A172 (cell line): Measurements from ENCODE around the gene JUP. TPM values are rescaled to one million over a fixed set of nuclear protein-coding genes. Genes with fewer than 3 reads are reported as not detected.
"Not testable (repeated sequence)": the region's sequence is repeated elsewhere in the genome, so short reads cannot be mapped to it uniquely, and the experiment has no call there.

Experiments
- DNase-seq: peaks from one replicate; pipeline ENCODE4 v3.0.0-alpha.2; 2015; ENCODE audit warnings: low spot score
- total RNA-seq: library from RNA; depleted of rRNA; stranded (reverse); fragments of >200 nt; shearing (Covaris generic); gene quantifications from 2 replicates; pipeline ENCODE4 v1.2.3, GENCODE V29; 2014; rRNA removed

JUP gene
- 64.6 and 78.6 TPM in 2 replicates for total RNA-seq

DNA sequence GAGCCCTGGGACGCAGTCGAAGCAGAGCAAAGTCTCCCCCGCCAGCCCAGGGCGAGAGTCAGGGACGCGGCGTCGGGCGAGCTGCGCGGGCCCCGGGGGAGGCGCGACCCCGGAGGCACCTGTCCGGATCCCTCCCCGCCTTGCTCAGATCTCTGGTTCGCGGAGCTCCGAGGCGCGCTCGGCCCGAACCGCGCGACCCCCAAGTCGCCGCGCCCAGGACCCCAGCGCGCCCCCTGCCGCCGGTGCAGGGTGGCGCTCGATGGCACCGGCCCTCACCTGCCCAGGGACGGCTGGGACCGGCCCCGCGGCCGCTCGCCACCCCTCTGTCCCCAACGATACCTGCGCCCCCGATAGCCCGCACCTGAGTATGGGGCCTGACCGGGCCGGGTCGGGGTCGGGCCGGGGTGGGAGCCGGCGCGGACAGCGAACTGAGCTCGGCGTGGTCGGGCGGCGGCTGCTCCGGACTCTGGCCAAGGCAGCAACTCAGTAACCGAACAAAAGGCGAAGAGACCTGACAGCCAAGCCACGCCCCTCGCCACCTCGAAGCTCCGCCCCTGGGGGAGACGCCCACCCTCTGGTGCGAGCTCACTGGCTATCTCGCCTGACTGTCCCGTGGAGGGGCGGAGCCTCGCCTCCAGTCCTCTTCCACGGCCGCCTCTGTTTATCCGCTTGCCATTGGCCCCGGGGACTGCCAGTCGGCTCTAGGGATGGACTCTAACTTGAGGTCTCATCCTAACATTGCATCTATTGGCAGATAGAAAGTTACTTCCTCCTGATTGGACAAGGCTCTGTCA, at the start of gene JUP:
JUP (minus strand) TSS at position 485 of the 794 bp plus-strand sequence. CDS start 14,857 bp downstream, outside the sequence.
- peak; percentile 100 for DNase-seq

GRCh38 chr17:41835800-41836549, 49.5 kb upstream of the JUP start, which contains the start of gene NT5C3B:
NT5C3B (minus strand) TSS chr17:41836232; CDS start chr17:41836193, 39 bp downstream.
- no peak for DNase-seq

- no peak for DNase-seq
Observed at GRCh38 chr17:41835214-41835799, 48.8 kb upstream of the JUP start.

GRCh38 chr17:41829961-41830360, 43.5 kb upstream of the JUP start:
- not testable (repeated sequence) for DNase-seq

DNA sequence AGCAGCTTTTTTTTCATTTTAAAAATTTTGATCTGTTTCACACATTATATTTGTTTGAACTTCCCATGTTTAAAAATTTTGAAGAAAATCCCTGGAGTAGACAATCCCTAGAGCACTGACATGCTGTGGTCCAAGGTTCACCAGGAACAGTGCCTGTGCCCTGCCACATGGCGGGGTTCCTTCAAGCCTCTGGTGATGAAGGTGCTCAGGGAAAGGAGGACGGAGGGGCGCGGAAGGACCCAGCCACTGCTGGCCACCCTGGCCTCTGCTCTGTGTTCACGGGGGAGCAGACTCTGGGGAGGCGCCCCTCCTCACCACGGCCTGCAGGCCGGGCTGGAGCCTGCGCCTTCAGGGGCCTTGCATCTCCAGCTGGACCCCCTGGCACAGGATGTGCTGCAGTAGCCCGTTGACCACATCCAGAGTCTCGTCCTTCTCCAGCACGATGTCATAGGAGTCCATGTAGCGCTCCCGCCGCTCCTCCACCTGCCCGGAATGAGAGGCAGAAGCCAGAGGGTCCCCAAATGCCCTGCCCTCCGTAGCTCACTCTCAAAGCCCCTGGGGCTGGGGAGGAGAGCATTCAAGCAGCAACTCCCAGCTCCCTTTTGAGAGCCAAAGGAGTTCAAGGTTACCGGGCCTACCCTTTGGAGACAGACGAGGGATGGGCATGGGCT, 38.8 kb upstream of the JUP start:
- no peak for DNase-seq

DNA sequence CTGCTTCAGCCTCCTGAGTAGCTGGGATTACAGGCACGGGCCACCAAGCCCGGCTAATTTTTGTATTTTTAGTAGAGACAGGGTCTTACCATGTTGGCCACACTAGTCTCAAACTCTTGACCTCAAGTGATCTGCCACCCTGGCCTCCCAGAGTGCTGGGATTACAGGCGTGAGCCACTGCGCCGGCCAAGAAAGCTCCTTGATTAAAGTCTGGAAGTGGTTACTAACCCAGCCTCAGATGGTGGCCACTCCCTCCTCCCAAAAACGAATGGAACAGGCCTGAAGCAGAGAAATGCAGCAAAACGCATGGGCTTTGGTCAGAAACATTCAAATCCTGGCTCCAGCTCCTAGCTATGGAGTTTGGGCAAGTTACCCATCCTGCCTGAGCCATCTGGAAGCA, 37.6 kb upstream of the JUP start:
- no peak for DNase-seq

DNA sequence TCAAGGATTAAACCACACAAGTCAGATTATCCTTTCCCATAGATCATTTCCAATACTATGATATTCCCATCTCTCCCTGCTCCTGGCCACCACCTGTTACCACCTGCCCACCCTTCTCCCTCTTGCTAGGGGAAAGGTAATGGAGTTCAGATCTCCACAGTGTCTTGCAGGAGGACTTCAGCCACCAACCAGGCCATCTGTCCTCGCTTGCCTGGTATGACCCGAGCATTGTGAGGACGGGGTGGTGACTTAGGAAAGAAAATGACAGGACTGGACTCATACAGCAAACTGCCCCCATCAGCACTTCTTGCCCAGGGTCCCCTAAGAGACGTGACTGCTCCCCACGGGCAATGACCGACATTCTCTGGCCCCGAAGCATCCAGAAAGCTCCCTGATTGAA, 37.1 kb upstream of the JUP start:
- DNase-seq = no peak

- no peak for DNase-seq
Observed at GRCh38 chr17:41823141-41823524, 36.6 kb upstream of the JUP start.

- DNase-seq = no peak
Observed at GRCh38 chr17:41822216-41823140, 36.0 kb upstream of the JUP start.

DNA sequence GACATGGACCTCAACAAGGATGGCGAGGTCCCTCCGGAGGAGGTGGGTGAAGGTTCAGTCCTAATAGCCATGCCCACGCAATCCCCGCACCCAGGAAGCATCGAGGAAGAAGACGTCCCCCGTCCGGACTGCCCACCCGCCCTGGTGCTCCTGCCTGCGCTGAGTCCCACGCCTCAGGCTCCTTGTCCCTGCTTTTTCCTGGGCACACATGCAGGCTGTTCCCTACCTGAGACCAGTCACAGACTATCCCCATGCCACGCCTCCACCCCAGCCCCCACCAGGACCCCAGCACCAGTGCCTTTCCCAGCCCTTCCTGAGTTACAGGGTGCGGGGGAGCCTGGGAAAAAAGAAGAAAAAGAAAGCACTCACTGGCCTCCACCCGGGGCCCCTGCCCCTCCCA, 35.3 kb upstream of the JUP start:
- no peak for DNase-seq

DNA sequence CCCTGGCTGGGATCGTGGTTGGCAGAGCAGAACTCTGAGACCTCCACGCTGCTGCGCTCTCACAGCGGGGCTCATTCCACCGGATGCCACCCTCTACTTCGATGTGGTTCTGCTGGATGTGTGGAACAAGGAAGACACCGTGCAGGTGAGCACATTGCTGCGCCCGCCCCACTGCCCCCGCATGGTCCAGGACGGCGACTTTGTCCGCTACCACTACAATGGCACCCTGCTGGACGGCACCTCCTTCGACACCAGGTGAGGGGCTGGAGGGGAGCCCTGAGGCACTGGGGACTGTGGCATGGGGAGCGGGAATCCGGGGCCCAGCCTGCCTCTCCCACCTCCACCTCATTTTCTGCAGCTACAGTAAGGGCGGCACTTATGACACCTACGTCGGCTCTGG, 31.5 kb upstream of the JUP start:
- no peak for DNase-seq

DNA sequence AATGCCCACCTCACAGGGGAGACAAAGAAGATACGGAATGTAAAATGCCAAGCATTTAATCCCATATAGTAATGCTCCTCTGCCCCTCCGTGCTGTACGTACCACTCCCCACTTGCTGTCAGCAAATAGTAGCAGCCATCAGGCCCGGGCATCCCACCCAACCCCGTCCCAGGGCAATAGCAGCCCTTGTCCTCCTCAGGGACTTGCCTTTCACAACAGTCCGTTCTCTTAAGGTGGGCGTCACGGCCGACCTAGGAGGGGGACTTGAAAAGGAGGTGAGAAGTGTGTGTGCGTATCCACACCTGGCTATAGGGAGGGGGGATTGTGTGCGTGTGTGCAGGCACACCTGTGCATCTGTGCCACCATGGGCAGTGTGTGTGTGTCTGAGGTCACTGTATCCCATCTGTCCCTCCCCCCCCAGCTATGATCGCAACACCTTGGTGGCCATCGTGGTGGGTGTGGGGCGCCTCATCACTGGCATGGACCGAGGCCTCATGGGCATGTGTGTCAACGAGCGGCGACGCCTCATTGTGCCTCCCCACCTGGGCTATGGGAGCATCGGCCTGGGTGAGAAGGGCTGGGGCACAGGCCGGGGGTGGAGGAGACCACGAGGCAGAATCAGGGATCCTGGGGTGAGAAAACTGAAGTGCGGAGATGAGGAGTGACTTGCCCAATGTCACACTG, 30.3 kb upstream of the JUP start:
- no peak for DNase-seq

- no peak for DNase-seq
Observed at GRCh38 chr17:41814195-41814594, 27.7 kb upstream of the JUP start.

DNA sequence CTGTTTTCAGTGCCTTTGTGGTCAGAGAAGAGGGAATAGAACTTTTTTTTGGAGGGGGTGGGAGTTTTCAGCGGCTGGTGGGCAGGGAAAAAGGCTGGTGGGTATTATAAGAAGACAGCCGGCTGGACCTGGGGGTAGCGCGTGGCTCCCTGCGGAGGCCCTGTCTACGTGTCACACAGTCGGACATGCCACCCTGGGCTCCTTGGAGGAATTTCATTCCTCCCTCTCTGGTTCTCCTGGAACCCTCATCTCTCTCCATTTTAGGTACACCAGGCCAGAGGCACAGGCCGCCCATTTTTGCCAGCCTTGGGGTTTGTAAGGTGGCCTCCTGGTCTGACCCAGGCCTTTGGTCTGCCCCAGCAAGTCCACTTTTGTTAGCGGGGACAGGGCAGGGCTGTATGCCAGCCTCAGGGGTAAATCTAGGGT, 27.2 kb upstream of the JUP start:
- no peak for DNase-seq

DNA sequence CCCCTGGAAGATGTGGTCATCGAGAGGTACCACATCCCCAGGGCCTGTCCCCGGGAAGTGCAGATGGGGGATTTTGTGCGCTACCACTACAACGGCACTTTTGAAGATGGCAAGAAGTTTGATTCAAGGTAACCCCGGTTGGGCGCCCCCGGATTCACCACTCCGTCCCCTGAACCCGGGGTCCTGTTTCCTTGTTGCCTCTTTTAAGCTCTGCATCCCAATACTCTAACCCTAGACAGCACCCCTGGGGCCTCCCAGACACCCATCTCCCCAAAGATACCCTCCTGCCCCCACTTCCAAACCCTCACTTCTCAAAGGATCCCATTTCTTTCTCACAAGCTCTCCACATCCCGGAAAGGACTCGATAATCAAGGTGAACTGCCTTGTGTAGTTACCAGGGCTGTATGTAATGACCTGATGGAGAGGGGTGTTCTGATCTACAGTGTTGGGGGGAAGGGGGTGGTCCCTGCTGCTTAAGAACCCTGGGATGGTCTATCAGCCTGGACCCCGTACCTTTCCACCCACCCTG, 26.7 kb upstream of the JUP start:
- no peak for DNase-seq

DNA sequence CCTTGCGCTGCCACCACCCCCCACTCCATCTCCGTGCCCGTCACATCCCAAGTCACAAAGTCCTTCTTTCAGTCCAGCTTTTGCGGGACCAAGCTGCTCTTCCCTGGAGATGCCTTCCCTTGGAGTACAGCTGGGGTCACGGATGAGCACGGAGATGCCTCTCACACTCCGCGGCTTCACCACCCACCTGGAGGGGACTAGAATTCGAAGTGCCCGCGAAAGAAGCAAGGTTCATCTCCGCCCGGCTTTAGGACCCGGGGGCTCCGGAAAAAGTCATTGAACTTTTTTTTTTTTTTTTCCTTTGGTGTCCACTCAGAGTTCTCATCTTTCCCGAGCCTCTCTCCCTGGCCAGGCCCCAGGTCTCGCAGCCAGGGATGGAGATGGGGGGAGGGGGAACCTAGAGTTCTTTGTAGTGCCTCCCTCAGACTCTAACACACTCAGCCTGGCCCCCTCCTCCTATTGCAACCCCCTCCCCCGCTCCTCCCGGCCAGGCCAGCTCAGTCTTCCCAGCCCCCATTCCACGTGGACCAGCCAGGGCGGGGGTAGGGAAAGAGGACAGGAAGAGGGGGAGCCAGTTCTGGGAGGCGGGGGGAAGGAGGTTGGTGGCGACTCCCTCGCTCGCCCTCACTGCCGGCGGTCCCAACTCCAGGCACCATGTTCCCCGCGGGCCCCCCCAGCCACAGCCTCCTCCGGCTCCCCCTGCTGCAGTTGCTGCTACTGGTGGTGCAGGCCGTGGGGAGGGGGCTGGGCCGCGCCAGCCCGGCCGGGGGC, 26.1 kb upstream of the JUP start, which contains the start of gene FKBP10:
FKBP10 (plus strand) TSS at position 624 of the 771 bp plus-strand sequence; CDS start at position 655, 31 bp downstream.
- DNase-seq = peak; percentile 76

GRCh38 chr17:41811549-41812380, 25.3 kb upstream of the JUP start, which contains the start of gene P3H4:
P3H4 (minus strand) TSS chr17:41811949; CDS start chr17:41811915, 34 bp downstream.
- DNase-seq = peak; percentile 63
